Left ventricle myocardium inferior (tissue), 1 donor: ENCODE results near the gene RIPPLY3. TPM values are rescaled to one million over a fixed set of nuclear protein-coding genes. Genes with fewer than 3 reads are reported as not detected.

ENCODE experiments used
- DNase-seq: peaks from one replicate; pipeline ENCODE4 v3.0.0-alpha.2; 2020
- H3K27ac ChIP-seq: fragments of 200-600 bp; replicated peaks from 2 replicates; pipeline ENCODE4 v1.8.0; 2021
- H3K27me3 ChIP-seq: fragments of 200-600 bp; 2 replicates; pipeline ENCODE4 v1.8.0; 2021; ENCODE audit warnings: low read depth
- H3K36me3 ChIP-seq: fragments of 200-600 bp; 2 replicates; pipeline ENCODE4 v1.8.0; 2021
- H3K4me1 ChIP-seq: fragments of 200-600 bp; 2 replicates; pipeline ENCODE4 v1.8.0; 2021
- H3K4me3 ChIP-seq: fragments of 200-600 bp; 2 replicates; pipeline ENCODE4 v1.8.0; 2021; ENCODE audit warnings: mild to moderate bottlenecking, moderate library complexity
- H3K9me3 ChIP-seq: fragments of 200-600 bp; replicated peaks from 2 replicates; pipeline ENCODE4 v1.8.0; 2021
- intact Hi-C: fragments of 100-400 bp; cut with micrococcal nuclease; formaldehyde crosslinking; loops from one replicate; pipeline ENCODE4 v1.11.0; 2022
- long read RNA-seq: library from polyadenylated mRNA; unstranded; transcript quantifications from one replicate; pipeline ENCODE4 v2.0.0, GENCODE V29; 2021
- total RNA-seq: library from RNA; stranded (reverse); fragmentation: NEBNext Ultra II Directional; extraction: Animal tissue kit (Norgen Biotek cat#: 25700); gene quantifications from one replicate; pipeline ENCODE4 v1.2.1, GENCODE V29; 2021
- TF ChIP-seq, protein P1 (sequence below): fragments of 200-600 bp; IDR thresholded peaks from 2 replicates; pipeline ENCODE4 v1.8.0; 2021; ENCODE audit warnings: antibody characterized with exemption, mild to moderate bottlenecking, borderline replicate concordance
- donor health status: DM: no; HTN: yes; CAD: no; lungs with severe emphysema.

RIPPLY3 gene
- not detected for total RNA-seq
- long read RNA-seq: 0 reads

DNA sequence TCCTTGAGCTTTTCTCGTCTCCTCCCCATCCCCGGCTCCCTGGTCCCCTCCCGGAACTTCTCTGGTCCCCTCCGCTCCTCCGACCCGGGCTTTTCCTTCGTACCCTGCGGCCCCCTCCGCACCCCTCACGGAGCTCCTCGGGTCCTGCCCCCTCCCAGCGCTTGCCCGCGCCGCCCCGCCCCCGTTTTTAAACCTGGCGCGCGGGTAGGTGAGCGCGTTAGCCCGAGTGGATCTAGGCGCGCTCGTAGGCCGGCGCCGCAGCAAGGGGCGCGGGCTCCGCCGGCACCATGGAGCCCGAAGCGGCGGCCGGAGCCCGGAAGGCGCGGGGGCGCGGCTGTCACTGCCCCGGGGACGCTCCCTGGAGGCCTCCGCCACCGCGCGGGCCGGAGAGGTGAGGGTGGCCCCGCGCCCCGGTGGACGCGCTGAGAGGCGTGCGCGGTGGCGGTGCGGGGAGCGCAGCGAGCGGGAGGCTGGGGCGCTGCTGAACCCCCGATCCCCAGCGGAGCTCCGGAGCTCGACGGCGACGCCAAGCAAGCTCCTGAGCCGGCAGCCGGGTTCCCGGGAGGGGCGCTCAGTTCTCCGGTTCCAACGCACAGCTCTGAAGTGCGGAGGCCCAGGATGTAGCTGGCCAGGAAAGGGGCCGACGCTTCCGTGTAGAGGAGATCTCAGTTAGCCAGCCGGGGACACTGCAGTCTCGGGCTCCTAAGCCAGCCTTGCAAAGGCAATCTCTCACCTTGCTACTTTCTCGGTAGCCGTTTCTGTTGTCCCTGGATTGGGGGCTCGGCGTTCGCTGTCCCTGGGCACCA lies at the start of gene RIPPLY3:
Gene RIPPLY3, plus strand, starts transcription at position 217 of the 806 bp plus-strand sequence. Its CDS starts 71 bp downstream, at position 288.
- TF ChIP-seq, protein P1, sequence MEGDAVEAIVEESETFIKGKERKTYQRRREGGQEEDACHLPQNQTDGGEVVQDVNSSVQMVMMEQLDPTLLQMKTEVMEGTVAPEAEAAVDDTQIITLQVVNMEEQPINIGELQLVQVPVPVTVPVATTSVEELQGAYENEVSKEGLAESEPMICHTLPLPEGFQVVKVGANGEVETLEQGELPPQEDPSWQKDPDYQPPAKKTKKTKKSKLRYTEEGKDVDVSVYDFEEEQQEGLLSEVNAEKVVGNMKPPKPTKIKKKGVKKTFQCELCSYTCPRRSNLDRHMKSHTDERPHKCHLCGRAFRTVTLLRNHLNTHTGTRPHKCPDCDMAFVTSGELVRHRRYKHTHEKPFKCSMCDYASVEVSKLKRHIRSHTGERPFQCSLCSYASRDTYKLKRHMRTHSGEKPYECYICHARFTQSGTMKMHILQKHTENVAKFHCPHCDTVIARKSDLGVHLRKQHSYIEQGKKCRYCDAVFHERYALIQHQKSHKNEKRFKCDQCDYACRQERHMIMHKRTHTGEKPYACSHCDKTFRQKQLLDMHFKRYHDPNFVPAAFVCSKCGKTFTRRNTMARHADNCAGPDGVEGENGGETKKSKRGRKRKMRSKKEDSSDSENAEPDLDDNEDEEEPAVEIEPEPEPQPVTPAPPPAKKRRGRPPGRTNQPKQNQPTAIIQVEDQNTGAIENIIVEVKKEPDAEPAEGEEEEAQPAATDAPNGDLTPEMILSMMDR: no peak
- H3K36me3 ChIP-seq: no peaks in the 10 kb centered on the region
- H3K27ac ChIP-seq: no peak within 1 kb of the TSS
- intact Hi-C loops: no loop called here
- peaks cover 70% of the 10 kb centered on the region for H3K27me3 ChIP-seq
- H3K4me1 ChIP-seq: peaks cover 28% of the 10 kb centered on the region
- no peak for DNase-seq
- H3K4me3 ChIP-seq: peak within 1 kb of the TSS; percentile 65
- H3K9me3 ChIP-seq: no peaks in the 10 kb centered on the region

- H3K36me3 ChIP-seq: peaks cover 16% of the 10 kb centered on the region
- H3K4me3 ChIP-seq: no peak overlapping the region
- intact Hi-C loops: no loop called here
- H3K9me3 ChIP-seq: no peaks in the 10 kb centered on the region
- H3K27me3 ChIP-seq: no peaks in the 10 kb centered on the region
- H3K27ac ChIP-seq: no peak overlapping the region
- TF ChIP-seq, protein P1: no peak
- DNase-seq: no peak
- H3K4me1 ChIP-seq: no peaks in the 10 kb centered on the region
These were observed 47.3 kb upstream of the RIPPLY3 start for GRCh38 chr21:36959020-36959835.

- Histone ChIP-seq H3K9me3 (no peaks in the 10 kb centered on the region), H3K27ac (no peak overlapping the region), H3K36me3 (peaks cover 16% of the 10 kb centered on the region), H3K4me3 (no peak overlapping the region), H3K4me1 (peaks cover 5% of the 10 kb centered on the region), H3K27me3 (no peaks in the 10 kb centered on the region)
- DNase-seq: no peak
- TF ChIP-seq, protein P1: no peak
- intact Hi-C loops: no loop called here
These were observed 45.7 kb upstream of the RIPPLY3 start for GRCh38 chr21:36960676-36961284.

DNA sequence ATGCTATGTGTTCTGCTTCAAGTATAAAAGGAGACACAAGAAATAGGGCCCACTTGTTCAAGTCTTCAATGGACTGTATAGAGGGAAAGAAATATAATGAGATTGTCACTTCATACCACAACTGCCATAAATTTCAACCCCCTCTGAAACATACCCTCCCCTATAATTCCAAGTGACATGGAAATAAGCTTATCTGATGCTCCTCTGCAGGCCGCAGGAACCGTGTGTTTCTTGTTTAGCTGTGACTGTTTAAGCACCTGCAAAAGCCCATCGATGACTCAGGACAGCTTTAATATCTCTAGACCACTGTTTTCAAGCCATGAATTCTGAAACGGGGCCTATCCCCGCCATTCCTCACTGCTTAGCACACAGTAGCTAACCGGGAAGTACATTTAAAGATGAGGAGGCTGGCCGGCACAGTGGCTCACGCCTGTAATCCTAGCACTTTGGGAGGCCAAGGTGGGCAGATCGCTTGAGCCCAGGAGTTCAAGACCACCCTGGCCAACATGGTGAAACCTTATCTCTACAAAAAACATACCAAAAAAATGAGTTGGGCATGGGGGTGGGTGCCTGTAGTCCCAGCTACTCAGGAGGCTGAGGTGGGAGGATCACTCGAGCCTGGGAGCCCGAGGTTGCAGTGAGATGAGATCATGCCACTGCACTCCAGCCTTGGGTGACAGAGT lies 44.3 kb upstream of the RIPPLY3 start:
- intact Hi-C loops: no loop called here

More for the DNA sequence above, 44.3 kb upstream of the RIPPLY3 start:
- DNase-seq: no peak
- TF ChIP-seq, protein P1: no peak
- H3K4me3 ChIP-seq: no peak overlapping the region
- H3K4me1 ChIP-seq: peaks cover 16% of the 10 kb centered on the region
- peaks cover 16% of the 10 kb centered on the region for H3K36me3 ChIP-seq
- no peak overlapping the region for H3K27ac ChIP-seq
- no peaks in the 10 kb centered on the region for H3K27me3 ChIP-seq
- no peaks in the 10 kb centered on the region for H3K9me3 ChIP-seq
